ENCODE data around the gene ABCA12. TPM values are rescaled to one million over a fixed set of nuclear protein-coding genes. Genes with fewer than 3 reads are reported as not detected.
A peak's percentile ranks its signal among the peaks of the same experiment; 100 is the strongest.
"Not testable (repeated sequence)": the region's sequence is repeated elsewhere in the genome, so short reads cannot be mapped to it uniquely, and the experiment has no call there.

The ABCA12 gene, protein sequence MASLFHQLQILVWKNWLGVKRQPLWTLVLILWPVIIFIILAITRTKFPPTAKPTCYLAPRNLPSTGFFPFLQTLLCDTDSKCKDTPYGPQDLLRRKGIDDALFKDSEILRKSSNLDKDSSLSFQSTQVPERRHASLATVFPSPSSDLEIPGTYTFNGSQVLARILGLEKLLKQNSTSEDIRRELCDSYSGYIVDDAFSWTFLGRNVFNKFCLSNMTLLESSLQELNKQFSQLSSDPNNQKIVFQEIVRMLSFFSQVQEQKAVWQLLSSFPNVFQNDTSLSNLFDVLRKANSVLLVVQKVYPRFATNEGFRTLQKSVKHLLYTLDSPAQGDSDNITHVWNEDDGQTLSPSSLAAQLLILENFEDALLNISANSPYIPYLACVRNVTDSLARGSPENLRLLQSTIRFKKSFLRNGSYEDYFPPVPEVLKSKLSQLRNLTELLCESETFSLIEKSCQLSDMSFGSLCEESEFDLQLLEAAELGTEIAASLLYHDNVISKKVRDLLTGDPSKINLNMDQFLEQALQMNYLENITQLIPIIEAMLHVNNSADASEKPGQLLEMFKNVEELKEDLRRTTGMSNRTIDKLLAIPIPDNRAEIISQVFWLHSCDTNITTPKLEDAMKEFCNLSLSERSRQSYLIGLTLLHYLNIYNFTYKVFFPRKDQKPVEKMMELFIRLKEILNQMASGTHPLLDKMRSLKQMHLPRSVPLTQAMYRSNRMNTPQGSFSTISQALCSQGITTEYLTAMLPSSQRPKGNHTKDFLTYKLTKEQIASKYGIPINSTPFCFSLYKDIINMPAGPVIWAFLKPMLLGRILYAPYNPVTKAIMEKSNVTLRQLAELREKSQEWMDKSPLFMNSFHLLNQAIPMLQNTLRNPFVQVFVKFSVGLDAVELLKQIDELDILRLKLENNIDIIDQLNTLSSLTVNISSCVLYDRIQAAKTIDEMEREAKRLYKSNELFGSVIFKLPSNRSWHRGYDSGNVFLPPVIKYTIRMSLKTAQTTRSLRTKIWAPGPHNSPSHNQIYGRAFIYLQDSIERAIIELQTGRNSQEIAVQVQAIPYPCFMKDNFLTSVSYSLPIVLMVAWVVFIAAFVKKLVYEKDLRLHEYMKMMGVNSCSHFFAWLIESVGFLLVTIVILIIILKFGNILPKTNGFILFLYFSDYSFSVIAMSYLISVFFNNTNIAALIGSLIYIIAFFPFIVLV (N-terminal part only)
- total RNA-seq = 0.05 and 0.10 TPM in 2 replicates
- 0.06 TPM for polyA plus RNA-seq (2012)

DNA sequence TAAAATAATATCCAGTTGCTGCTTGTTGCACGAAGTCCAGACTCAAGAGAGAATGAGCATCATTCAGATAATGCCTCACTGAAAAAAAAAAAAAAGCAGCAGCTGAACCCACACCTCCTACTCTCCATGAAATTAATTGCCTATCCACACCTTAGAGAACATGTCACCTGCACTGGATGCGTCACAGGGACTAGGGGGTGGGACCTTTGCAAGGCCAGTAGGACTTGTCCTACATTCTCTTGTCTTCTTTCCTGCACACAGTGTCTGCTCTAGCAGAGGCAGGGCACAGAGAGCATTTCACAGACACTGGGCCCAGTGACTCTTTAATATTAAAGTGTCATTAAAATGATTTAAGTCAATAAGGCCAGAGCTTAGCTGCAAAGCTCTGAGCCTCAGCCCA, at the start of gene ABCA12:
Gene ABCA12, minus strand, starts transcription at position 148 of the 400 bp plus-strand sequence. CDS start 418 bp downstream, outside the sequence.
- no peak for DNase-seq (ENCODE audit: low read depth)

DNA sequence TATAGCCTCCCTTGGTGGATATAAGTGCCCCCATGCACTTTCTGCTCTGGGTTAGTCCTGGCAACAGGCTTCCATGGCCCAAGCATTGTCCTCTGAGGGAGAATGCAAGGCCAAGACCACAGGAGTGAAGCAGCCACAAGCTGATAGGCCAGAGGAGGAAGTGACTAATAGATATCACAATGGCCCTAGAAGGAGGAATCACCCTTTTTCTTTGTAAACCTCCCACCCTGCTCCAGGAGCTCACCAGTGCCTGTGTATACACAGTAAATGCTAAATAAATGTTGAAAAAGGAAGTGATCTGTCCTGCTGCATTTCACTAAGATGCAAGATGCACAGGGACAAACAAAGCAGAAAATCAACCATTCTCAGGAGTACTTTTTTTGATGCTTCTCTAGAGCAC, 49.7 kb upstream of the ABCA12 start:
- DNase-seq (ENCODE audit: low read depth) = no peak

DNA sequence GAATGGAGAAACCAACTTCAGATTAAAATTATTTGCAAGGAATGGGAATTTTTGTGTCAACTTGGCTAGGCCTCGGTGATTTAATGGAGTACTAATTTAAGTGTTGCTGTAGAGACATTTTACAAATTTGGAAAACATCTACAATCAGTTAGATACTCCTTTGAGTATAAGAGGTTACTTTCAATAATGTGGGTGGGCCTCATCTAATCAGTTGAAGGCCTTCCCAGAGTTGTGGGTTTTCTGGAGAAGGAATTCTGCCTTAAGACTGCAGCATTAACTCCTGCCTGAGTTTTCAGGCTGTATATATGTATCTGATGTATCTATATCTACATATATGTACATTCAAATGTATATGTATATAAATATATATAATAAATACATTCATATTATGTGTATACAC, 47.6 kb upstream of the ABCA12 start:
- no peak for DNase-seq (ENCODE audit: low read depth)

DNA sequence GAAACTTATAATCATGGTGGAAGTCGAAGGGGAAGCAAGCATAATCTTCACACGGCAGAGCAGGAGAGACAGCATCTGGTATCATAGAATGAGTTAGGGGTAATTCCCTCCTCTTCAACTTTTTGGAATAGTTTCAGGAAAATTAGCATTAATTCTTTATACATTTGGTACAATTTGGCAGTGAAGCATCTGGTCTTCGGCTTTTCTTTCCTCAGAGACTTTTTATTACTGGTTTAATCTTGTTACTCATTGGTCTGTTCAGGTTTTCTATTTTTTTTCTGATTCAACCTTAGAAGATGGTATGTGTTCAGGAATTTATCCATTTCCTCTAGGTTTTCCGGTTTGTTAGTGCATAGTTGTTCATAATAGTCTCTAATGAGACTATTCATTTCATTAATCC, 39.7 kb upstream of the ABCA12 start:
- DNase-seq (ENCODE audit: low read depth) = no peak

DNA sequence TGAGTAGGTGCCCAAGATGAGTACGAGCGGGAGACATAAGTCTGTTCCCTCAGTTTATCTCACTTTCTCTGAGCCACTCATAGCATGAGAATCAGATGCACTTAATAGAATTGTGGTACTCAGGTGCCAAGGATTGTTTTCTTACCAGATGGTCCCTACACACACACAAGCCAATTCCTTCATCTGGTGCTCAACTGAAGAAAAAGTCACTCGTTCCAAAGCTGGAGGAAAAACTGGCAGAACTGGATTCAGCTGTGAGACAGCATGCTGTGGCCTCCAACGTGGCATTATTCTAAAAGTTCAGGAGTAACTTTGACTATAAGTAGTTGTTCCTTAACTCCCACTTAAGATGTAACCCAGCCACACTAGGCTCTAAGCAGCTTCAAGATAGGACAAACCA, 33.4 kb upstream of the ABCA12 start:
- DNase-seq (ENCODE audit: low read depth) = peak; percentile 1

DNA sequence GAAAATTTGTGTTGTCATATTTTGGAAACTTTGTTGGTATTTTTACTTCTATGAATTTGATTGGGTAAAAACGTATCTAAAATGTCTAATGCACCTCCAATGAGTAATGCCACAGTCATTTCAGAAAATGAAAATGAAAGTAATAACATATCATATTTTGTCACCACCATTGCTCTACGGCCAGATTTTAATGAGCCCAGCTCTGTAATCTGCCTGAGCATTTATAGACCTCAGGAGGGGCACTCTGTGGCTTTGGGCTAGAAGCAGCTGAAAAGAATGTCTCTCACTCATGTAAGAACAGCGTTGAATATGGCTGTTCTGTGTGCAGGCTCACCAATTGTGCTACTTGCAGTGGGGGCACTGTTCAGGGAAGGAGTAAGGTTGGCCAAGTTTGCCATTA, 32.7 kb upstream of the ABCA12 start:
- peak; percentile 66 for DNase-seq (ENCODE audit: low read depth)

DNA sequence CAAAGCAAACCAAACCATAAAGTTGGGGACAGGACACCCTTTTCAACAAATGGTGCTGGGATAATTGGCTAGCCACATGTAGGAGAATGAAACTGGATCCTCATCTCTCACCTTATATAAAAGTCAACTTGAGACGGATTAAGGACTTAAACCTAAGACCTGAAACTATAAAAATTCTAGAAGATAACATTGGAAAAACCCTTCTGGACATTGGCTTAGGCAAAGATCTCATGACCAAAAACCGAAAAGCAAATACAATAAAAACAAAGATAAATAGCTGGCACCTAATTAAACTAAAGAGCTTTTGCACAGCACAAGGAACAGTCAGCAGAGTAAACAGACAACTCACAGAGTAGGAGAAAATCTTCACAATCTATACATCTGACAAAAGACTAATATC, 28.1 kb upstream of the ABCA12 start:
- DNase-seq (ENCODE audit: low read depth) = not testable (repeated sequence)

DNA sequence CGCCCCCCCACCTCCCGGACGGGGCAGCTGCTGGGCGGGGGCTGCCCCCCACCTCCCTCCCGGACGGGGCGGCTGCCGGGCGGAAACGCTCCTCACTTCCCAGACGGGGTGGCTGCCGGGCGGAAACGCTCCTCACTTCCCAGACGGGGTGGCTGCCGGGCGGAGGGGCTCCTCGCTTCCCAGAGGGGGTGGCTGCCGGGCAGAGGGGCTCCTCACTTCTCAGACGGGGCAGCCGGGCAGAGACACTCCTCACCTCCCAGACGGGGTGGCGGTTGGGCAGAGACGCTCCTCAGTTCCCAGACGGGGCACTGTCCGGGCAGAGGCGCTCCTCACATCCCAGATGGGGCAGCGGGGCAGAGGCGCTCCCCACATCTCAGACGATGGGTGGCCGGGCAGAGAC, 24.9 kb upstream of the ABCA12 start:
- DNase-seq (ENCODE audit: low read depth) = not testable (repeated sequence)

DNA sequence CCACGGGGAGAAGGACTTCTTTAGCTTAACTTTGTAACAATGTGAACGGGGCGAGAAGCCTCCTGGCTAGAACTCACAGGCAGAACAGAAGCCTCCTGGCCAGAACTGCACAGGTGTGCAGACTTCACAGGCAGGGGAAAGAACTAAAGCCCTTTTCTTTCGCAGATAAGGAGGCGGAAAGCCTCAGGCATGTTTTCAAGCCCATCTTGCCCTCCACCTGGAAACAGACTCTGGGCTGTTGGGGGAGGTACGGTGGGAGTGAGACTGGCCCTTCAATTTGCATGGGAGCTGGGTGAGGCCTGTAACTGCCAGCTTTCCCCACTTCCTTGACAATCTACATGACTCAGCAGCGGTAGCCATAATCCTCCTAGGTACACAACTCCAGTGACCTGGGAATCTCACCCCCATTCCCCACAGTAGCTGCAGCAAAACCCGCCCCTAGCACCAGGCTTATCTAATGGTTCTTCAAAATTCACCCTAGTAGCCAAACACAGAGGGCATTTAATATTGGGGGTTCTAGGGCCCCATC, 22.9 kb upstream of the ABCA12 start:
- DNase-seq (ENCODE audit: low read depth) = no peak

DNA sequence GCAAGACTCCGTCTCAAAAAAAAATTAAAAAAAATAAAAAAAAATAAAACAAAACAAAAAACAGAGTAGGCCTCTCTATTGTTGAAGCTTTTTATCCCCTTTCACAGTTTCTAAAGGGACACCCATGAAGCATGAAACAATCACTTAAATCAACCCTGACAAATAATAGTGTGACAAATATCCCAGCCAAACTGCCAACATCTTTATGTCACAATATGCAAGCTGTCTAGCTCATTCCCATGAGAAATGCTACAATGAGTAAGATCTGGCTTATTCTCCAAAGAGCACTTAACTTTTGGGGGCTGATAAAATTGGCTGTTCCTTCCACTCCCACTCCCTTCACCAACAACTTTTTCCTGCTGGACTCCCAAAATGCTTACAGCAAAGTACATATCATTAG, 21.7 kb upstream of the ABCA12 start:
- no peak for DNase-seq (ENCODE audit: low read depth)

DNA sequence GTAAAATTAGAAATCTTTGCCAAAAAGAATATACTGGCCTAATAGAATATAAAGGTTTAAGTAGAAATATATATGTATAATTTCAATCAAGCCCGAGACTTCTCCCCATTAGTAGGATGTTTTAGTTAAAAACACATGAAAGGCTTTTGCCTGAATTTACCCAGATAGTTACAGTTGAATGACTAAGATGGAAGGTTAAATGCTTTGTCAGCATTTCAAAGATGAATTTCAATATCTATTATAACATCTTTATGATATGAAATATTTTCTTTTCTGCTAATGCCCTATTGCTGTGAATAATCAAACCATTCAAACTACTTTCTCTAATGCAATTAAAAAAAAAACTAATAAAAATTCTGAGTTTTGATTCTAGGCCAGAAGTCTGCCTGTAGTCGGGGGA, 18.0 kb upstream of the ABCA12 start:
- no peak for DNase-seq (ENCODE audit: low read depth)

DNA sequence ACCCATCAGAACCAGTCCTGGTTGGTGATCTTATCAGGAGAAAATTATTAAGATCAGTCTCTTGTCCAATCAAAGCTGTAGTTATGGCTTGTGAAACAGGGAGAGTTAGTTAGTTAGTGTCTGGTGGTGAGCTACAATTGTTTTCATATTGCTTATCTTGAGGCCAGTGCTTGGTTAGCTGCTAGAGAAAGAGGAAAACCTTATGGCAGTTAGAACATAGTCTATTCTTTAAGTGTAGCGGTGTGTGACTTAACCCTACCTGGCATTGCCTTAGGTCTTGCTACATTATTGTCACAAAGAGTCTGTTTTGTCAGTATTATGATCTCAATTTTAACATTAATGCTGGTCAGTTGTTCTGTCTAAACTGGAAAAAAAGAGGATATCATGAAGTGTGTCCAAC, 11.5 kb upstream of the ABCA12 start:
- DNase-seq (ENCODE audit: low read depth) = no peak

DNA sequence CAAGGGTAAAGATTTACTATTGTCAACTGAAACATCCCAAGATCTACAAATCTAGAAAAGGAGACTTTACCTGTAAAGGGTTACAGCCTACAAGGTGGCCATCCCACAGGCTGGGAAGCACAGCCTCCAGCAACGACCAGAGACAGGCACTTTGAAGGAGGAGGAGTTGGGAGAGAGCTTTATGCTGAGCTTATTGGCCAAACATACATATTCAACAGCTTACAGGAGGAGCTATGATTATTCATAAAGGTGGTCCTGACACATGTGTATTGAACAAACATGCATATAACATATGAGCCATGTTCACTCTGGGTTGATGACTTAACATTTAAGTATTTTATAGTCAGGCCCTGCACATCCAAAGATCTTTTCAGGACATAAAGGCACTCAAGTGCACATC, 11.1 kb upstream of the ABCA12 start:
- no peak for DNase-seq (ENCODE audit: low read depth)

DNA sequence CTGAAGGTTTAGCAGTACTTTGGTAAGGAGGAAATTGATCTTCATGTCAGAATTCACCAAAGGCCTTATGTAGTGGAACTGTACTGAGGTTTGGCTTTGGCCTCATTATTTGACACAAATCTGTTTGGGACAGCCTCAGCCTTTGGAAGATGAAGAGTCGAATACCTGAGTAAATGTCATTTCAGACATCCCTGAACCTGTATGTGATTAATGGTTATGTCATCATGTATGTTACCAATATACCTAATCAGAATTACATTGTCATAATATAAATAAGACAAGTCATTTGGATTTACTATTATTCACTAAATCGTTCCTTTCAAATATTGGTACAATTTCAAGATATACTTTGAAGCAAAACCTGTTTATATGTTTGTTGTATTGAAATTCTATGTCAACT, 10.6 kb upstream of the ABCA12 start:
- DNase-seq (ENCODE audit: low read depth) = no peak

DNA sequence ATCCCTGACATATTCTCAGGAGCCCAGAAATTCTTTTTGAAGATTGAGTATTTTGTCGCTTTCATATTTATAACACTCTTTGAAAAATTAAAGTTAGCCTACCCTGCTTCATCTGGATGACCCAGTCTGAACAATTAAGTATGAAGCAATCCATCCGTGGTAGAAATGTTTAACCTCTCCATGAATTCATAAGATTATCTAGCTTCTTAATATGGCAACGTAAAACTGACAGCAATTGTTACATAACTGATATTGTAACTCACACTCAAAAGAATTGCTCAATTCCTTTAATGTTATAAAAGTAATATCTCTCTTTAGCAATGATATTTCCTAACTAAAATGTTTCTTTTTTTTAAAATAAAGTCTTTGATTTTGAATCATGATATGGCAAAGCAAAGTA, 7.2 kb upstream of the ABCA12 start:
- no peak for DNase-seq (ENCODE audit: low read depth)

DNA sequence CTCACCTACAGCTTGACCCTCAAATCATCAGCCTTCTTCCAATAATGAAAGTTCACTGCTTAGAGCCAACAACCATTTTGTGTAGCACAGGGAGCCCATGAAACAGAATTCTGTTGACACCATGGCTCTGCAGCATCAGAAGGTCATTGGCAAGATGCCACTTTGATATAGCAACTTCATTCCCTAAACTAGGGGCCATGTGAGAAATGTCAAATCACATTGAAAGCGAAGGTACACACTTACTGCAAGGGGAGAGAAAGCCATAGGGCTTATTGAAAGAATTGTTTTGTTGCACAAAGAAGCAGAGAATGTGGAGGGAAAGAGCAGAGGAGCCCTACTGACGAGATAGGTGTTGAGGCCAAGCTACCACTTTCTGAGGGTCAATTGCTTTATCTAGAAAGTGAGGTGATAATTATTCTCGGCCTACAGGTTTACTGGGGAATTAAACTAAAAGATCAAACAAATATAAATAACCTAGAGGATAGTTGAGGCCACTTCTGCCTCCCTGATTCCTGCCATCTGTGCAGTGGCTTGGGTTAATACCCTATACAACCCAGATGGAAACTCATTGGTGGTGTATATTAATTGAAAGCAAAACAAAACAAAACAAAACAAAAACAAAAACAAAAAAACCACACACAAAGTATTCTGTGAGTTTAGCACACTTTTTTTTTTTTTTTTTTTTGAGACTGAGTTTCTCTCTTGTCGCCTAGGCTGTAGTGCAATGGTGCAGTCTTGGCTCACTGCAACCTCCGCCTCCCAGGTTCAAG, 5.9 kb upstream of the ABCA12 start:
- no peak for DNase-seq (ENCODE audit: low read depth)

DNA sequence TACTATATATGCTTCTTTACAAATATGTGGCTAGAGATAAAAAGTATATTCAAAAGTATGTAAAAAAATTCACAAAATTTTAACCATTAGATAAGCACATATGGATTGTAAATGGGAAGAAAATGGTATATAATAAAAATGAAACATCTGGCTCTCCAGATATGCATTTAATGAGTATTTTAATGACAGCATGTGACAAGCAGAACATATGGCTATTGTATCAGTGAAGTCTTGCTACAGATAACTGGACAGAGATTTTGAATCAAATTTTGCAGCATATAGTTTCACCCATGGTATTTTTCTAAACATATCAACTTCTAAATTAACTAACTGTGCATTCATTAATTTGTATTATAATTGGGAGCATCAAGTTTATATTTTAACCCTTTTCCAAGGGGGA, 5.0 kb upstream of the ABCA12 start:
- no peak for DNase-seq (ENCODE audit: low read depth)

DNA sequence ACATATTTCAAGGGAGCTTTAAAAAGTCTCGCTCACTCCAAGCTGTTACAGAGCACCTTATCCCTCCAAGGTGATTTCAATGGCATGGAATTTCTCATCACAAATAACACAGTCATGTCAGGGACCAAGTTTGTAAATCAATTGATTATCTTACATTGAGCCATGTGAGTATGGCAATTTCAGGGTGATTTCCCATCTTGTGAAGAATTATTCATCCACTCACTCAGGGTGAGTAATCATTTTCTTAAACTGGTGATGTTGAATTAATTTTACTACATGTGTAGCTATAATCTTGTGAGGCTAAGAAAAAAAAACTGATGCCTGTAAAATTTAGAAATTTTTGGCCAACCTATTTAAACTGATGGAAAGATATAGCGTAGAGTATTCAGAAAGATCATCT, 3.3 kb upstream of the ABCA12 start:
- no peak for DNase-seq (ENCODE audit: low read depth)

DNA sequence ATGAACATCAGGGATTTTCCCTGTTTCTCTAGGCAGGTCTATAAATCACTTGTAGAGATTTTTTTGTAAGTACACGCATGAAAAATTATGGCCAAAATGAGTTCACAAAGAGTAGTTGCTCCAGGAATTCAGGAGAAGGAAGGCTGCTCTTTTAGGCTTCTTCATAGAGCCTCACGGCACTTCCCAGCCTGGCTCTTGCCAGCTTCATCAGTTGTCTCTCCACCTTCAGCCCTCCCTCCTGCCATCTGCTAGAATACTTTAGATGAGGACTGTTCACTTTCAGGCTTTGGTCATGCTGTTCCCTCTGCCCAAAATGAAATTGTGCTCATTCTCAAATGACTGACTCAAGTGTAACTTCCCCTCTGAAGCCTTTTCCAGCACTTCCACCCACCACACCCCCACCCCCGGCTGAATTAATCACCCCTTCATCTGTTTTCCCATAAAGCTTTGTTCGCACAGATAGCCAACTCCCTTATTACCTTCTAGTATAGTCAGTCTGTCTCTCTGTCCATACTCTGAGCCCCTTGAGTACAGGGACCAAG, 1.8 kb upstream of the ABCA12 start:
- DNase-seq (ENCODE audit: low read depth) = no peak

DNA sequence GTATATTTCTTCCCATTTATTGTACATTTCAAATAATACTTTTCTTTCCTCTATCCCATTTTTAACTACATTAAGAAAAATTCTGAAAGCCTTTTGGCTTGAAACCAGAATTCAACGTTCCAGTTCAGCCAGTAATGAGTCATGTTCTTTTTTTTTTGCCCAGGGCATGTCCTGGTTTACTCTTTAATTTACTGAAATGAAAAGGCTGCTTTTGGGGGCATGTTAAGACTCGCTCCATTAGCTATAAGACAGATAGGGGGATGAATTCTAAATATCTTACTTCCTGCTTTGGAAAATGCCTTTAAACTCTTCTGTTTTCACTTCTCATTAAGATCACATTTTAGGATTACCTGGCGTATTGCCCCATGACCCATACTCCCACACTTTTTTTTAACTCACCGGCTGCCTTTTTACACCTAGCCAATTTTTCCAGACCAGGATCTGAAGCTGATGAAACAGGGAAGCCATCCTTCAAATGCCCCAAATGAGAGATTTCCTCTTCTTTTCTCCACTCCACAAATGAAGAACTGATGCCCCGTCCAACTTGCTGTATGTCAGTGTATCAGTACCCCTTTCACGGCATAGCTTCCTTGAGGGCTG, 585 bp downstream of the ABCA12 start:
- peak; percentile 54 for DNase-seq (ENCODE audit: low read depth)
